ENCODE data around the gene RBKS. TPM values are rescaled to one million over a fixed set of nuclear protein-coding genes. Genes with fewer than 3 reads are reported as not detected.
"Not testable (repeated sequence)": the region's sequence is repeated elsewhere in the genome, so short reads cannot be mapped to it uniquely, and the experiment has no call there.

Gene RBKS
- total RNA-seq, 2 experiments from 2014 or later: 7.2 to 8.9 TPM

GRCh38 chr2:27885234-27885633 is 5.0 kb downstream of the RBKS start:
- no peak overlapping the region for H3K4me3 Mint-ChIP-seq

DNA sequence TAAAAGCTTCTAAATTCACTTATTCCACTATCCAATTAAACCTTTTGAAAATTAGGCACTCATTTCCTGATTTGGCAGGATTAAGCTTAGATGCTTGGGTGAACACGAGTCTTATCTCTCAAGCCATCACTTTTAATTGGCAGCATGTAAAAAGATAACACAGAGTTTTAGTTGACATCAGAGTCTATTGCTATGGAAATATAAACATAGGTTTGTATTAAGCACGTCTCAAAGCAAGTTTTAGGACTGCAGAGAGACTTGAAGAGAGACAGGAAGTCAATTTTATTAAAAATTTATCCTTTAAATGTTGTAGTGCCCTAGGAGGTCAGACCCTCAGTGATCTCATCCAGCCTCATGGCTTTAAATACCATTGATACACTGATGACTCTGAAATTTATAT is 5.6 kb downstream of the RBKS start:
- Mint-ChIP-seq H3K27me3 (no peaks in the 10 kb centered on the region), H3K27ac (no peak overlapping the region), H3K36me3 (ENCODE audit: low read depth) (peaks cover 9% of the 10 kb centered on the region), H3K4me1 (ENCODE audit: low read depth) (peaks cover 14% of the 10 kb centered on the region), H3K9me3 (peaks cover 15% of the 10 kb centered on the region), H3K4me3 (no peak overlapping the region)
- CTCF ChIA-PET: no interaction called here
- no peak for ATAC-seq
- TF ChIP-seq, protein P1, sequence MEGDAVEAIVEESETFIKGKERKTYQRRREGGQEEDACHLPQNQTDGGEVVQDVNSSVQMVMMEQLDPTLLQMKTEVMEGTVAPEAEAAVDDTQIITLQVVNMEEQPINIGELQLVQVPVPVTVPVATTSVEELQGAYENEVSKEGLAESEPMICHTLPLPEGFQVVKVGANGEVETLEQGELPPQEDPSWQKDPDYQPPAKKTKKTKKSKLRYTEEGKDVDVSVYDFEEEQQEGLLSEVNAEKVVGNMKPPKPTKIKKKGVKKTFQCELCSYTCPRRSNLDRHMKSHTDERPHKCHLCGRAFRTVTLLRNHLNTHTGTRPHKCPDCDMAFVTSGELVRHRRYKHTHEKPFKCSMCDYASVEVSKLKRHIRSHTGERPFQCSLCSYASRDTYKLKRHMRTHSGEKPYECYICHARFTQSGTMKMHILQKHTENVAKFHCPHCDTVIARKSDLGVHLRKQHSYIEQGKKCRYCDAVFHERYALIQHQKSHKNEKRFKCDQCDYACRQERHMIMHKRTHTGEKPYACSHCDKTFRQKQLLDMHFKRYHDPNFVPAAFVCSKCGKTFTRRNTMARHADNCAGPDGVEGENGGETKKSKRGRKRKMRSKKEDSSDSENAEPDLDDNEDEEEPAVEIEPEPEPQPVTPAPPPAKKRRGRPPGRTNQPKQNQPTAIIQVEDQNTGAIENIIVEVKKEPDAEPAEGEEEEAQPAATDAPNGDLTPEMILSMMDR (IDR thresholded peaks at IDR 0.05): no peak
- DNase-seq: no peak
- POLR2A ChIA-PET: no interaction called here
- intact Hi-C loops (cut with micrococcal nuclease): no loop called here

More at GRCh38 chr2:27885234-27885633, 5.0 kb downstream of the RBKS start:
- no peak for DNase-seq
- CTCF ChIA-PET: no interaction called here
- Mint-ChIP-seq H3K4me1 (ENCODE audit: low read depth) (peaks cover 15% of the 10 kb centered on the region), H3K36me3 (ENCODE audit: low read depth) (peaks cover 6% of the 10 kb centered on the region), H3K27ac (no peak overlapping the region), H3K27me3 (no peaks in the 10 kb centered on the region), H3K9me3 (peaks cover 11% of the 10 kb centered on the region)
- TF ChIP-seq, protein P1 (IDR thresholded peaks at IDR 0.05): no peak
- intact Hi-C loops (cut with micrococcal nuclease): no loop called here
- POLR2A ChIA-PET: no interaction called here
- no peak for ATAC-seq

- Mint-ChIP-seq H3K9me3 (peaks cover 18% of the 10 kb centered on the region), H3K36me3 (ENCODE audit: low read depth) (peaks cover 12% of the 10 kb centered on the region)
- DNase-seq; H3K27ac Mint-ChIP-seq; H3K4me1 Mint-ChIP-seq (ENCODE audit: low read depth); H3K4me3 Mint-ChIP-seq; POLR2A ChIA-PET; H3K27me3 Mint-ChIP-seq; ATAC-seq; CTCF ChIA-PET; intact Hi-C loops (cut with micrococcal nuclease): not testable (repeated sequence)
Measured at GRCh38 chr2:27882584-27882922, 7.6 kb downstream of the RBKS start.

DNA sequence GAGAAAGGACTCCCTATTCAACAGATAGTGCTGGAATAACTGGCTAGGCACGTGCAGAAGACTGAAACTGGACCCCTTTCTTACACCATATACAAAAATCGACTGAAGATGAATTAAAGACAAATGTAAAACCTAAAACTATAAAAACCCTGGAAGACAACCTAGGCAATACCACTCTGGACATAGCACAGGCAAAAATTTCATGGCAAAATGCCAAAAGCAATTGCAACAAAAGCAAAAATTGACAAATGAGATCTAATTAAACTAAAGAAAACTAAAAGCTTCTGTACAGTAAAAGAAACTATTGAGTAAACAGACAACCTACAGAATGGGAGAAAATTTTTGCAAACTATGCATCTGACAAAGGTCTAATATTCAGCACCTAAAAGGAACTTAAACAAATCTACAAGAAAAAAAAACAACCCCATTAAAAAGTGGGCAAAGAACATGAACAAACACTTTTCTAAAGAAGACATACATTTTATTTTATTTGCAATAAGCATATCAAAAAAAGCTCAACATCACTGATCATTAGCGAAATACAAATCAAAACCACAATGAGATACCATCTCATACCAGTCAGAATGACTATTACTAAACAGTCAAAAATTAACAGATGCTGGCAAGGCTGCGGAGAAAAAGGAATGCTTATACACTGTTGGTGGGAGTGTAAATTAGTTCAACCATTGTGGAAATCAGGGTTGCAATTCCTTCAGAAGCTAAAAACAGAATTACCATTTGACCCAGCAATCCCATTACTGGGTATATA is 8.2 kb downstream of the RBKS start:
- H3K27me3 Mint-ChIP-seq; intact Hi-C loops (cut with micrococcal nuclease); ATAC-seq; POLR2A ChIA-PET; H3K4me1 Mint-ChIP-seq (ENCODE audit: low read depth); DNase-seq; H3K27ac Mint-ChIP-seq; H3K4me3 Mint-ChIP-seq; CTCF ChIA-PET: not testable (repeated sequence)
- peaks cover 12% of the 10 kb centered on the region for H3K36me3 Mint-ChIP-seq (ENCODE audit: low read depth)
- H3K9me3 Mint-ChIP-seq: peaks cover 18% of the 10 kb centered on the region

GRCh38 chr2:27878825-27879224 is 11.4 kb downstream of the RBKS start:
- no peak for ATAC-seq
- POLR2A ChIA-PET: no interaction called here

More at GRCh38 chr2:27878825-27879224, 11.4 kb downstream of the RBKS start:
- TF ChIP-seq, protein P1 (IDR thresholded peaks at IDR 0.05): no peak
- intact Hi-C loops (cut with micrococcal nuclease): no loop called here
- Mint-ChIP-seq H3K27me3 (no peaks in the 10 kb centered on the region), H3K4me3 (no peak overlapping the region), H3K27ac (no peak overlapping the region), H3K36me3 (ENCODE audit: low read depth) (peaks cover 17% of the 10 kb centered on the region), H3K4me1 (ENCODE audit: low read depth) (no peaks in the 10 kb centered on the region), H3K9me3 (peaks cover 21% of the 10 kb centered on the region)
- CTCF ChIA-PET: no interaction called here
- DNase-seq: no peak

All from activated CD8-positive, alpha-beta T cell treated with anti-CD3 and anti-CD28 coated beads for 36 hours (primary cell).